SK-N-SH (cell line): Measurements from ENCODE around the gene FAM241A. TPM values are rescaled to one million over a fixed set of nuclear protein-coding genes. Genes with fewer than 3 reads are reported as not detected.

ENCODE experiments used
- CTCF ChIA-PET: fragments of 300-600, 350-600 bp; formaldehyde crosslinking; extraction: SDS; loops from one replicate; lab custom pipeline; 2021; lab: Yijun Ruan, JAX
- POLR2A ChIA-PET: fragments of 350-600 bp; sonication (Branson Sonifier 250); formaldehyde crosslinking; extraction: SDS; loops from one replicate; lab custom pipeline; 2020; ENCODE audit warnings: antibody characterized with exemption, inconsistent platforms; lab: Yijun Ruan, JAX
- DNase-seq: peaks from one replicate; pipeline ENCODE4 v3.0.0; 2012
- H2AFZ ChIP-seq: fragments of 200-600 bp; sonication (generic); 2 replicates; pipeline ENCODE4 v1.8.1; 2016; ENCODE audit warnings: antibody characterized with exemption, mild to moderate bottlenecking, low read depth
- H3F3A ChIP-seq: fragments of 200-600 bp; sonication (generic); replicated peaks from 2 replicates; pipeline ENCODE3; 2016; ENCODE audit warnings: antibody characterized with exemption, mild to moderate bottlenecking; ENCODE audit not compliant: insufficient read depth
- H3K27ac ChIP-seq, 2 experiments: fragments of 200-500 bp in 1 of 2; fragments of 200-600 bp in 1 of 2; sonication (Bioruptor generic) in 1 of 2; sonication (generic), shearing (Covaris generic) in 1 of 2; 2 replicates each; pipeline versions ENCODE4 v1.5.1 to v1.6.1; 2014 to 2016; ENCODE audit warnings: low read depth in 2 of 2, inconsistent platforms in 1 of 2, low read length in 1 of 2, mild to moderate bottlenecking in 1 of 2, mixed read lengths in 1 of 2
- H3K27me3 ChIP-seq: fragments of 200-600 bp; sonication (generic), shearing (Covaris generic); 2 replicates; pipeline ENCODE4 v1.6.1; 2016; ENCODE audit warnings: mixed run types; ENCODE audit not compliant: insufficient read depth
- H3K36me3 ChIP-seq, 2 experiments: fragments of 200-500 bp in 1 of 2; fragments of 200-600 bp in 1 of 2; sonication (Bioruptor generic) in 1 of 2; sonication (generic) in 1 of 2; replicated peaks in 1 of 2; 2 replicates each; pipeline versions ENCODE3 to v1.5.1; 2014 to 2016; ENCODE audit warnings: low read length in 1 of 2, mild to moderate bottlenecking in 1 of 2; ENCODE audit not compliant: insufficient read depth in 2 of 2, control insufficient read depth in 1 of 2
- H3K4me1 ChIP-seq, 2 experiments: fragments of 200-500 bp in 1 of 2; fragments of 200-600 bp in 1 of 2; sonication (Bioruptor generic) in 1 of 2; sonication (generic), shearing (Covaris generic) in 1 of 2; 2 replicates each; pipeline versions ENCODE4 v1.5.1 to v1.6.1; 2014 to 2016; ENCODE audit warnings: low read depth in 1 of 2, low read length in 1 of 2, mixed run types in 1 of 2; ENCODE audit not compliant: insufficient read depth in 2 of 2, control insufficient read depth in 1 of 2
- H3K4me2 ChIP-seq: fragments of 200-600 bp; sonication (generic), shearing (Covaris generic); 2 replicates; pipeline ENCODE4 v1.6.1; 2017; ENCODE audit warnings: mixed run types
- H3K4me3 ChIP-seq, 2 experiments: fragments of 200-500 bp in 1 of 2; fragments of 200-600 bp in 1 of 2; sonication (Bioruptor generic) in 1 of 2; sonication (generic), shearing (Covaris generic) in 1 of 2; 2 replicates each; pipeline versions ENCODE4 v1.5.1 to v1.8.1; 2014 to 2016; ENCODE audit warnings: low read depth in 2 of 2, inconsistent platforms in 1 of 2, low read length in 1 of 2, mild to moderate bottlenecking in 1 of 2, mixed read lengths in 1 of 2, moderate library complexity in 1 of 2
- H3K79me2 ChIP-seq: fragments of 200-600 bp; sonication (generic); 2 replicates; pipeline ENCODE4 v1.8.1; 2017; ENCODE audit warnings: mild to moderate bottlenecking; ENCODE audit not compliant: insufficient read depth
- H3K9ac ChIP-seq: fragments of 200-600 bp; sonication (generic); 2 replicates; pipeline ENCODE4 v1.6.1; 2017; ENCODE audit warnings: mixed run types
- H3K9me2 ChIP-seq: fragments of 200-600 bp; sonication (generic); 2 replicates; pipeline ENCODE4 v1.6.1; 2017; ENCODE audit warnings: mixed run types
- H3K9me3 ChIP-seq: fragments of 200-600 bp; sonication (generic); 2 replicates; pipeline ENCODE4 v1.6.1; 2017; ENCODE audit warnings: mixed run types, mild to moderate bottlenecking, moderate library complexity
- H4K20me1 ChIP-seq: fragments of 200-600 bp; sonication (generic); 2 replicates; pipeline ENCODE4 v1.6.1; 2017; ENCODE audit warnings: mild to moderate bottlenecking, mixed run types; ENCODE audit not compliant: insufficient read depth
- ELF1 ChIP-seq: IDR thresholded peaks from 2 replicates; pipeline ENCODE4 v1.4.0; 2012
- EP300 ChIP-seq, 2 experiments: IDR thresholded peaks; 2 replicates each; pipeline versions ENCODE4 v1.4.0 to v1.6.1; 2012; ENCODE audit warnings: borderline replicate concordance in 1 of 2, low read depth in 1 of 2, low read length in 1 of 2
- FOXM1 ChIP-seq: IDR thresholded peaks from 2 replicates; pipeline ENCODE4 v1.4.0; 2012; ENCODE audit warnings: low read depth, mild to moderate bottlenecking
- GABPA ChIP-seq: IDR thresholded peaks from 2 replicates; pipeline ENCODE4 v1.4.0; 2012; ENCODE audit warnings: low read depth, mild to moderate bottlenecking
- NFIC ChIP-seq: IDR thresholded peaks from 2 replicates; pipeline ENCODE4 v1.4.0; 2012; ENCODE audit warnings: borderline replicate concordance
- RCOR1 ChIP-seq: fragments of 150-350 bp; IDR thresholded peaks from 2 replicates; pipeline ENCODE4 v1.6.1; 2017; ENCODE audit warnings: antibody characterized with exemption, low read length
- RXRA ChIP-seq: IDR thresholded peaks from 2 replicates; pipeline ENCODE4 v1.4.0; 2012; ENCODE audit warnings: low read depth, mild to moderate bottlenecking, borderline replicate concordance
- SIN3A ChIP-seq: IDR thresholded peaks from 2 replicates; pipeline ENCODE4 v1.6.1; 2012; ENCODE audit warnings: low read depth, mild to moderate bottlenecking, low read length, moderate library complexity, borderline replicate concordance
- SMC3 ChIP-seq: IDR thresholded peaks from 2 replicates; pipeline ENCODE4 v1.6.1; 2012; ENCODE audit warnings: low read depth, low read length, improper control_type of control experiment
- TEAD4 ChIP-seq: IDR thresholded peaks from 2 replicates; pipeline ENCODE4 v1.4.0; 2012; ENCODE audit warnings: mild to moderate bottlenecking, borderline replicate concordance; ENCODE audit not compliant: insufficient read depth
- WGBS: methylation state at CpG from one replicate; pipeline ENCODE4 v1.1.6; 2017; ENCODE audit warnings: low lambda C conversion rate; 5-methylcytosine and 5-hydroxymethylcytosine counted together
- polyA plus RNA-seq, 3 experiments: library from polyadenylated mRNA; depleted of rRNA; stranded (reverse); fragments of >200 nt; gene quantifications; 2 replicates each; pipeline ENCODE4 v1.2.3, GENCODE V29; 2012
- TF ChIP-seq, protein P1 (sequence below): IDR thresholded peaks from 2 replicates; pipeline ENCODE4; 2012
- TF ChIP-seq, protein P2 (sequence below): fragments of 150-350 bp; IDR thresholded peaks from 2 replicates; pipeline ENCODE4 v1.6.1; 2017; ENCODE audit warnings: antibody characterized with exemption, low read length, low read depth, borderline replicate concordance
- TF ChIP-seq, protein P3 (sequence below): IDR thresholded peaks from 2 replicates; pipeline ENCODE4 v1.6.1; 2012; ENCODE audit warnings: mild to moderate bottlenecking, low read depth, low read length, moderate library complexity
- TF ChIP-seq, protein P4 (sequence below): fragments of 150-350 bp; IDR thresholded peaks from 2 replicates; pipeline ENCODE4 v1.6.1; 2016; ENCODE audit warnings: mild to moderate bottlenecking, low read depth, low read length

Gene FAM241A
- polyA plus RNA-seq, 1 of the 3 experiments (the other 2 are of a cell fraction): 0.44 TPM

DNA sequence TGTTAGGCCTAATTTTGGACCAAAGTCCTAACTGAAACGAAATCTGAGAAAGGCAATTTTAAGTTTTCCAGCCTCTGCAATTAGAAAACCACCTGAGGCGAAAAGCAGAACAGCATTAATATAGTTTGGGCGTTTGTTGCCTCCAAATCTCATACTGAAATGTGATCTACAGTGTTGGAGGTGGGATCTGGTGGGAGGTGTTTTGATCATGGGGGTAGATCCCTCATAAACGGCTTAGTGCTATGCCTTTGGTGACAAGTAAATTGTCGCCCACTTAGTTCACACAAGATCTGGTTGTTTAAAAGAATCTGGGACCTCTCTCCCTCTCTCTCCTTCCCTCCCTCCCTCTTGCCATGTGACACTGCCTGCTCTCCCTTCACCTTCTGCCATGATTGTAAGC lies 5.7 kb downstream of the FAM241A start:
- Histone ChIP-seq H3K36me3 (no peaks in the 10 kb centered on the region), H3K4me2 (no peak overlapping the region), H3K4me1 (peaks cover 2 to 3% of the 10 kb centered on the region in 2 experiments; a peak in 3 of 4 replicates), H4K20me1 (no peaks in the 10 kb centered on the region), H3K27me3 (no peaks in the 10 kb centered on the region), H3K27ac (no peak overlapping the region), H3K79me2 (no peaks in the 10 kb centered on the region), H3K4me3 (no peak overlapping the region), H3K9me2 (no peaks in the 10 kb centered on the region), H3K9ac (no peak overlapping the region), H2AFZ (no peak overlapping the region), H3K9me3 (no peaks in the 10 kb centered on the region), H3F3A (no peaks in the 10 kb centered on the region)
- ChIA-PET POLR2A (no interaction called here), CTCF (no interaction called here)
- 77% methylated on average over 5 of the region's 5 CpGs for WGBS
- DNase-seq: no peak
- no peak for TF ChIP-seq TEAD4
- no peak for TF ChIP-seq SIN3A
- no peak for TF ChIP-seq EP300 (IDR thresholded peaks at IDR 0.05; ENCODE audit: borderline replicate concordance in 1 of 2, low read depth in 1 of 2, low read length in 1 of 2)
- no peak for TF ChIP-seq ELF1
- TF ChIP-seq, protein P1, sequence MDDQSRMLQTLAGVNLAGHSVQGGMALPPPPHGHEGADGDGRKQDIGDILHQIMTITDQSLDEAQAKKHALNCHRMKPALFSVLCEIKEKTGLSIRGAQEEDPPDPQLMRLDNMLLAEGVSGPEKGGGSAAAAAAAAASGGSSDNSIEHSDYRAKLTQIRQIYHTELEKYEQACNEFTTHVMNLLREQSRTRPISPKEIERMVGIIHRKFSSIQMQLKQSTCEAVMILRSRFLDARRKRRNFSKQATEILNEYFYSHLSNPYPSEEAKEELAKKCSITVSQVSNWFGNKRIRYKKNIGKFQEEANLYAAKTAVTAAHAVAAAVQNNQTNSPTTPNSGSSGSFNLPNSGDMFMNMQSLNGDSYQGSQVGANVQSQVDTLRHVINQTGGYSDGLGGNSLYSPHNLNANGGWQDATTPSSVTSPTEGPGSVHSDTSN: no peak
- no peak for TF ChIP-seq SMC3
- TF ChIP-seq, protein P2, sequence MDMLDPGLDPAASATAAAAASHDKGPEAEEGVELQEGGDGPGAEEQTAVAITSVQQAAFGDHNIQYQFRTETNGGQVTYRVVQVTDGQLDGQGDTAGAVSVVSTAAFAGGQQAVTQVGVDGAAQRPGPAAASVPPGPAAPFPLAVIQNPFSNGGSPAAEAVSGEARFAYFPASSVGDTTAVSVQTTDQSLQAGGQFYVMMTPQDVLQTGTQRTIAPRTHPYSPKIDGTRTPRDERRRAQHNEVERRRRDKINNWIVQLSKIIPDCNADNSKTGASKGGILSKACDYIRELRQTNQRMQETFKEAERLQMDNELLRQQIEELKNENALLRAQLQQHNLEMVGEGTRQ: no peak
- TF ChIP-seq, protein P3, sequence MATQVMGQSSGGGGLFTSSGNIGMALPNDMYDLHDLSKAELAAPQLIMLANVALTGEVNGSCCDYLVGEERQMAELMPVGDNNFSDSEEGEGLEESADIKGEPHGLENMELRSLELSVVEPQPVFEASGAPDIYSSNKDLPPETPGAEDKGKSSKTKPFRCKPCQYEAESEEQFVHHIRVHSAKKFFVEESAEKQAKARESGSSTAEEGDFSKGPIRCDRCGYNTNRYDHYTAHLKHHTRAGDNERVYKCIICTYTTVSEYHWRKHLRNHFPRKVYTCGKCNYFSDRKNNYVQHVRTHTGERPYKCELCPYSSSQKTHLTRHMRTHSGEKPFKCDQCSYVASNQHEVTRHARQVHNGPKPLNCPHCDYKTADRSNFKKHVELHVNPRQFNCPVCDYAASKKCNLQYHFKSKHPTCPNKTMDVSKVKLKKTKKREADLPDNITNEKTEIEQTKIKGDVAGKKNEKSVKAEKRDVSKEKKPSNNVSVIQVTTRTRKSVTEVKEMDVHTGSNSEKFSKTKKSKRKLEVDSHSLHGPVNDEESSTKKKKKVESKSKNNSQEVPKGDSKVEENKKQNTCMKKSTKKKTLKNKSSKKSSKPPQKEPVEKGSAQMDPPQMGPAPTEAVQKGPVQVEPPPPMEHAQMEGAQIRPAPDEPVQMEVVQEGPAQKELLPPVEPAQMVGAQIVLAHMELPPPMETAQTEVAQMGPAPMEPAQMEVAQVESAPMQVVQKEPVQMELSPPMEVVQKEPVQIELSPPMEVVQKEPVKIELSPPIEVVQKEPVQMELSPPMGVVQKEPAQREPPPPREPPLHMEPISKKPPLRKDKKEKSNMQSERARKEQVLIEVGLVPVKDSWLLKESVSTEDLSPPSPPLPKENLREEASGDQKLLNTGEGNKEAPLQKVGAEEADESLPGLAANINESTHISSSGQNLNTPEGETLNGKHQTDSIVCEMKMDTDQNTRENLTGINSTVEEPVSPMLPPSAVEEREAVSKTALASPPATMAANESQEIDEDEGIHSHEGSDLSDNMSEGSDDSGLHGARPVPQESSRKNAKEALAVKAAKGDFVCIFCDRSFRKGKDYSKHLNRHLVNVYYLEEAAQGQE: no peak
- TF ChIP-seq NFIC: no peak
- no peak for TF ChIP-seq FOXM1
- TF ChIP-seq, protein P4, sequence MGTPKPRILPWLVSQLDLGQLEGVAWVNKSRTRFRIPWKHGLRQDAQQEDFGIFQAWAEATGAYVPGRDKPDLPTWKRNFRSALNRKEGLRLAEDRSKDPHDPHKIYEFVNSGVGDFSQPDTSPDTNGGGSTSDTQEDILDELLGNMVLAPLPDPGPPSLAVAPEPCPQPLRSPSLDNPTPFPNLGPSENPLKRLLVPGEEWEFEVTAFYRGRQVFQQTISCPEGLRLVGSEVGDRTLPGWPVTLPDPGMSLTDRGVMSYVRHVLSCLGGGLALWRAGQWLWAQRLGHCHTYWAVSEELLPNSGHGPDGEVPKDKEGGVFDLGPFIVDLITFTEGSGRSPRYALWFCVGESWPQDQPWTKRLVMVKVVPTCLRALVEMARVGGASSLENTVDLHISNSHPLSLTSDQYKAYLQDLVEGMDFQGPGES: no peak
- TF ChIP-seq RCOR1: no peak
- no peak for TF ChIP-seq RXRA
- no peak for TF ChIP-seq GABPA
